GM12891 (cell line): ENCODE data around the gene THSD7B. TPM values are rescaled to one million over a fixed set of nuclear protein-coding genes. Genes with fewer than 3 reads are reported as not detected.
"Not testable (repeated sequence)": the region's sequence is repeated elsewhere in the genome, so short reads cannot be mapped to it uniquely, and the experiment has no call there.

Source experiments
- DNase-seq: peaks from one replicate; pipeline ENCODE4 v3.0.0; 2011; ENCODE audit warnings: low spot score; ENCODE audit not compliant: insufficient read length
- FAIRE-seq: peaks from 2 replicates; lab custom pipeline; 2011; peaks lifted over from hg19 to GRCh38; lab: Jason Lieb, UNC
- PAX5 ChIP-seq: IDR thresholded peaks from 2 replicates; pipeline ENCODE4 v1.6.1; 2011; ENCODE audit warnings: low read length, moderate library complexity, mild to moderate bottlenecking; ENCODE audit not compliant: insufficient read depth, severe bottlenecking
- POLR2A ChIP-seq: IDR thresholded peaks from 2 replicates; pipeline ENCODE4 v1.6.1; 2011; ENCODE audit warnings: low read depth, low read length, control low read depth
- POLR2AphosphoS5 ChIP-seq: IDR thresholded peaks from 2 replicates; pipeline ENCODE4 v1.6.1; 2011; ENCODE audit warnings: low read depth, low read length, control low read depth
- POU2F2 ChIP-seq: IDR thresholded peaks from 2 replicates; pipeline ENCODE4 v1.6.1; 2011; ENCODE audit warnings: low read depth, mild to moderate bottlenecking, control low read depth, low read length, moderate library complexity
- SPI1 ChIP-seq: IDR thresholded peaks from 2 replicates; pipeline ENCODE4 v1.6.1; 2011; ENCODE audit warnings: low read depth, low read length, control low read depth
- TAF1 ChIP-seq: IDR thresholded peaks from 2 replicates; pipeline ENCODE4 v1.6.1; 2011; ENCODE audit warnings: low read depth, low read length, control low read depth
- polyA plus RNA-seq: library from polyadenylated mRNA; unstranded; fragments of >200 nt; gene quantifications from one replicate; pipeline ENCODE4 v1.2.1, GENCODE V29; 2012; ENCODE audit warnings: low read depth, missing spikeins, inconsistent platforms; ENCODE audit not compliant: missing spikeins

Gene THSD7B
- polyA plus RNA-seq = not detected

GRCh38 chr2:136765256-136766072, at the start of gene THSD7B:
Gene THSD7B (plus strand): TSS chr2:136765545. CDS start chr2:136882179, 116,634 bp downstream.
- DNase-seq (peak; percentile 8), FAIRE-seq (no peak)
- TF ChIP-seq POLR2A = no peak
- no peak for TF ChIP-seq POLR2AphosphoS5
- no peak for TF ChIP-seq TAF1
- no peak for TF ChIP-seq POU2F2
- TF ChIP-seq PAX5 = no peak
- TF ChIP-seq SPI1 = no peak

GRCh38 chr2:136718273-136718672, 47.1 kb upstream of the THSD7B start:
- no peak for DNase-seq
- FAIRE-seq = no peak
- TF ChIP-seq POLR2AphosphoS5 (no peak), POLR2A (no peak), SPI1 (0 out of 2 replicates have a peak, but pooled peaks have one; percentile 14), POU2F2 (no peak), TAF1 (no peak), PAX5 (no peak)

- DNase-seq = no peak
- TF ChIP-seq POLR2A = no peak
- no peak for TF ChIP-seq POU2F2
- TF ChIP-seq POLR2AphosphoS5 = no peak
- no peak for TF ChIP-seq SPI1
- no peak for TF ChIP-seq TAF1
- TF ChIP-seq PAX5 = no peak
- FAIRE-seq = no peak
These were observed 37.2 kb upstream of the THSD7B start for GRCh38 chr2:136727973-136728699.

- FAIRE-seq (no peak), DNase-seq (no peak)
- TF ChIP-seq TAF1 (no peak), POLR2AphosphoS5 (no peak), SPI1 (no peak), POLR2A (no peak), PAX5 (no peak), POU2F2 (no peak)
These were observed 29.1 kb upstream of the THSD7B start for GRCh38 chr2:136736236-136736635.

- FAIRE-seq (no peak), DNase-seq (no peak)
- no peak for TF ChIP-seq SPI1
- no peak for TF ChIP-seq POLR2A
- no peak for TF ChIP-seq PAX5
- no peak for TF ChIP-seq POLR2AphosphoS5
- no peak for TF ChIP-seq TAF1
These were observed 27.3 kb upstream of the THSD7B start for GRCh38 chr2:136738044-136738443.

GRCh38 chr2:136741471-136741870, 23.9 kb upstream of the THSD7B start:
- DNase-seq (no peak), FAIRE-seq (no peak)
- no peak for TF ChIP-seq POLR2A
- TF ChIP-seq PAX5 = no peak
- no peak for TF ChIP-seq SPI1
- no peak for TF ChIP-seq TAF1
- TF ChIP-seq POLR2AphosphoS5 = no peak
- TF ChIP-seq POU2F2 = no peak

- no peak for TF ChIP-seq POLR2AphosphoS5
- no peak for TF ChIP-seq SPI1
- no peak for TF ChIP-seq POLR2A
- TF ChIP-seq POU2F2 = no peak
- no peak for TF ChIP-seq PAX5
- TF ChIP-seq TAF1 = no peak
- FAIRE-seq (no peak), DNase-seq (no peak)
These were observed 15.3 kb upstream of the THSD7B start for GRCh38 chr2:136750065-136750464.

- no peak for FAIRE-seq
- TF ChIP-seq POLR2AphosphoS5 (no peak), POLR2A (no peak), SPI1 (no peak), TAF1 (no peak), POU2F2 (no peak), PAX5 (no peak)
- DNase-seq = no peak
These were observed 13.9 kb upstream of the THSD7B start for GRCh38 chr2:136751406-136751805.

- not testable (repeated sequence) for FAIRE-seq, DNase-seq
These were observed 6.8 kb upstream of the THSD7B start for GRCh38 chr2:136758504-136758903.
